ENCODE data around the gene SMAD7. TPM values are rescaled to one million over a fixed set of nuclear protein-coding genes. Genes with fewer than 3 reads are reported as not detected.

The SMAD7 gene
- total RNA-seq, 2 experiments from 2014 or later: 9.0 to 9.4 TPM

DNA sequence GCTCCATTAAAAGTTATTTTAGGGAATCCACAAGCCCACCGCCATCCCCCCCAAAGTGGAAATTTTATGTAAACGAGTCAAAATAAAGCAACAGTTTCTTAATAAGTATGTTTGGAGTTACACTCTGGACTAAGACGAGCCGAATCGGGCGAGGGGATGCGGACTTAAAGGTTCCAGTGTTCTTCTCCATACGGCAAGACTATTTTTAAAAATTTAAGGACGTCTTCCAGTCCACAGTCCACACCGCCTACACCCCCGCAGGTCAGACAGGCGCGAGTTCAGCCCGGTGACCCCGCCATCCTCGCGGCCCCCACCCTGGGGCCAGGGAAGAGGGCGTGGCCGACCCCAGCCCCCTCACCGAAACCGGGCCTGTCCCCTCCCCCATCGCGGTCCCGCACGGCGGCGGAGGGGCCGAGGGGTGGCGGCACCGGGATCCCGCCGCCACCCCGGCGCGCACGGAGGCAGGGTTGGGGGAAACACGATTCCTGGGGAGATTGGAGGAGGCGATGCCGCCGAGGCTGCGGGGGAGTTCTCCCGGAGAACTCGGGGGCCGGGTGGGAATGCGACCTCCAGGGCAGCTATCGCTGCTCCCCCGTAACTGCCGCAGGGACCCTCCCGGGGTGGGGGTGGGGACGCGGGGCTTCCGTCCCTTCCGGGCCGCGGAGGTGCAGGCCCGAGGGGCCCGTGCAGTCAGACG, 24.5 kb upstream of the SMAD7 start:
- no peak for DNase-seq
- Mint-ChIP-seq H3K4me1 (peaks cover 8% of the 10 kb centered on the region), H3K4me3 (peak overlapping the region; percentile 66), H3K36me3 (no peaks in the 10 kb centered on the region), H3K9me3 (no peaks in the 10 kb centered on the region), H3K27ac (no peak overlapping the region), H3K27me3 (peaks cover 41% of the 10 kb centered on the region)

DNA sequence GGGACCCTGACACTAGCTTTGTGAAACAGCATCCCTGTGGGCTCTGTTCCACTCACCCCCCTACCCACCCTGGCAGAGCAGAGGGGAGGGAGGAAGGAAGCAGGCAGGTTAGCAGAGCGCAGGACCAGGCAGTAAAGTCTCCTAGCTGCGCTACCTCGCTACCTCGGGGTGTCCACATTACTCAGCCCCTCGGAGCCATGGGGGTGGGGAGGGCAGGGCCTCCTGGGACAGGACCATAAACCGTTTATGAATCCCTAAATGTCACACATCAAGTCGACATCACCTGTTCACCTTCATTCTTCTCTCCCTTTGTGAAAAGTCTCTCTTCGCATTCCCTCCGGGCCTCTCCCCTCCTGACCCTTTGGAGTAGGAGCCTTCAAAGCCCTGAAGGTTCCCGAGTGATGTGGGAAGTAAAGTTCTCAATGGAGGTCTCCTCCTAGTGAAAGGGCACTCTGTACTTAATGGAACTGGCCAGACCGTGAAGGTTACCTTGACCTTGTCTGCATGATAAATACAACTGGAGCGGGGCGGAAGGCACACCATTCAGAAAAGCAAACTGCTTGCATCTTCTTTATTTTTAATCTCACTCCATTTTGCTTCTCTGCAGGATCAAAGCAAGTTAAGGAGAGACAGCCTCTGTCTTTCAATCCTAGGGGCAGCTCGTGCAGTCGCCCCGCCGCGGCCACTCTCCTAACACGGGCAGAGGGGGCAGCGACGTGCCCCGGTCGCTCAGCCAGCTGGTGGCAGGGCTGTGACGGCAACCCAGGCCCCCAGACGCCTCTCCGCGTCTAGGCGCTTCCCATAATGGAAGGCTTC, 23.7 kb upstream of the SMAD7 start:
- peaks cover 41% of the 10 kb centered on the region for H3K27me3 Mint-ChIP-seq
- H3K27ac Mint-ChIP-seq: no peak overlapping the region
- H3K4me1 Mint-ChIP-seq: peaks cover 8% of the 10 kb centered on the region
- no peak for DNase-seq
- peak overlapping the region; percentile 66 for H3K4me3 Mint-ChIP-seq
- no peaks in the 10 kb centered on the region for H3K36me3 Mint-ChIP-seq
- H3K9me3 Mint-ChIP-seq: no peaks in the 10 kb centered on the region

DNA sequence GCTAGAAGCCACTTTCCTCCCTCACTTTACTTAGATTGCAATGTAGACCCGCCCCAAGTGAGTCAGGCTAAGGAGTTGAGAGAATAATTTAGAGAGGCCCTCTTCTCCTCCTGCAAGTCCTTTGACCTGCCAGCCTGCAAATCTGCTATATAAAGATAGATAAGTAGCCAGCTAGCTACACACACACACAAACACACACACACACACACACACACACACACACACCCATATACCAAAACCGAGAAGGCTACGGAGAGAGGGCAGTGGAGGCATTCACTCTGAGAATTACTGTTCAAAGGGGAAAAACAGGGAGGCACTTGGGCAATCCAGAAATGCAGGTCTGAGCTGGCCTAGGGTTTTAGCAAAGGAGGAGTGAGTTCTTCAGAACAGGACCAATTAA, 23.0 kb upstream of the SMAD7 start:
- no peak overlapping the region for H3K27ac Mint-ChIP-seq
- peaks cover 37% of the 10 kb centered on the region for H3K27me3 Mint-ChIP-seq
- H3K4me1 Mint-ChIP-seq: peaks cover 6% of the 10 kb centered on the region
- H3K4me3 Mint-ChIP-seq: no peak overlapping the region
- H3K9me3 Mint-ChIP-seq: no peaks in the 10 kb centered on the region
- DNase-seq: no peak
- H3K36me3 Mint-ChIP-seq: no peaks in the 10 kb centered on the region

DNA sequence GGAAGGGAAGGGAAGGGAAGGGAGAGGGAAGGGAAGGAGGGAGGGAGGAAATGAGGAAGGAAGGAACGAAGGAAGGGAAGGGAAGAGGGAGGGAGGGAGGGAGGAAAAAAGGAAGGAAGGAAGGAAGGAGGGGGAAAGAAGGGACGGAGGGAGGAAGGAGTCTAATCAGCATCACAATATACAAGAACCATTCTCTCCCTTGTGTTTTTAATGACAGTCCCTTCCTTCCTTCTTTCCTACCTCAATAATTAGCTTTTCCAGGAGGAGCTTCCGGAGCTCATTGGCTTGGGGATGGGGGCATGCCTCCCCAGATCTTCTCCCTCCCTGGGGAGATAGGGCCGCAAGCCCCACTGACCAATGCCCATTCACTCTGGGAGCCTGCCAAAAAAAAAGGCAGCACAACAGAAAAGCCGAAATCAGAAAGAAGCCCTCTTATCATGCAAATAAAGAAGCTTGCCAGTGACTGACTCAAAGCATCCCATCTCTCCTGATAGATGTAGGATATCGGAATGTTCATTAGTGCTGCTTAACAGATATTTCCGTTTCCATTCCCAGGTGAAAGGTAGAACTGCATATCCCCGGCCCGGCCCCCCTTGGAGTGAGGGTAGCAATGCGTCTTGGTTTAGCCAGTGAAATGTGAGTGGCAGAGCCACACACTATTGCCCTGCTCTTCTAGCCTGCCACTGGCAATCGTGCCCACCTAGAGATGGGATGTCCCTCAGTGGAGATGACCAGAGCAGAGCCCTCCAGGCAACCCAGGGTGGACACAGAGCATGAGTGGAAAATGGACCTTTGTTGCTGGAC, 17.8 kb upstream of the SMAD7 start:
- Mint-ChIP-seq H3K27ac (no peak overlapping the region), H3K4me1 (no peaks in the 10 kb centered on the region)

DNA sequence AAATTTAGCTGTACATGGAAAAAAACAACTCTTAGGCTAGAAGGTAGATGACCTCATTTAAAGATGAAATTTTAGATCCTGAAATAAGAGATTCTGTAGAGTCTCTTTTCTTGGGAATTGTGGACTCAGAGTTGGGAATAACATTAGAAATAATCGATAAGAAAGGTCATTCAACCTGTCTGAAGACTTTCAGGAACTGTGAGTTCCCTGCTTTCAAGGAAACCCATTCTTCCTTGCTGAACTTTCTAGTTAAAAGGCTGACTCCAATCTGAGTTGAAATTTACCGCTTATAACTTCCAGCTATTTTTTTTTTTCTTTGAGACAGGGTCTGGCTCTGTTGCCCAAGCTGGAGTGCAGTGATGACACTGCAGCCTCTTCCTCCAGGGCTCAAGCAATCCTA, 16.8 kb upstream of the SMAD7 start:
- peaks cover 3% of the 10 kb centered on the region for H3K27me3 Mint-ChIP-seq
- no peaks in the 10 kb centered on the region for H3K9me3 Mint-ChIP-seq
- no peaks in the 10 kb centered on the region for H3K36me3 Mint-ChIP-seq
- H3K4me1 Mint-ChIP-seq: peaks cover 6% of the 10 kb centered on the region
- no peak overlapping the region for H3K4me3 Mint-ChIP-seq
- no peak for DNase-seq
- H3K27ac Mint-ChIP-seq: no peak overlapping the region

More for the DNA sequence above, 17.8 kb upstream of the SMAD7 start:
- Mint-ChIP-seq H3K9me3 (no peaks in the 10 kb centered on the region), H3K27me3 (peaks cover 8% of the 10 kb centered on the region), H3K36me3 (no peaks in the 10 kb centered on the region), H3K4me3 (no peak overlapping the region)
- no peak for DNase-seq

DNA sequence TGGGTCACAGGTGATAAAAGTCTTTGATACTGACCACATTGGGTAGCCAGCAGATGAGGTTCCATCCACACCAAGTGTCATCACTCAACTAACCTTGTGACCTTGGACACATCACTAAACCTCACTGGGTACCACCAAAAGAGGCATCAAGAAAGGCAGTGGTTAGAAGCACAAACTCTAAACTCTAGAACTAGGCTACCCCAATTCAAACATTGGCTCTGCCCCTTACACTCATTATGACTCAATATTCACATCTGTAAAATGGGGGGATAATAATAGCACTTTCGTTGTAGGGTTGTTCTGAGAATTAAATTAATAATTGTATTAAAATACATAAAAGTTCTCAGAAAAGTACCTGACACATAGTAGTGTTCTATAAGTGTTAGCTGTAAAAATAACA, 15.8 kb upstream of the SMAD7 start:
- Mint-ChIP-seq H3K4me3 (no peak overlapping the region), H3K27me3 (no peaks in the 10 kb centered on the region), H3K36me3 (no peaks in the 10 kb centered on the region), H3K27ac (no peak overlapping the region), H3K4me1 (peaks cover 6% of the 10 kb centered on the region), H3K9me3 (no peaks in the 10 kb centered on the region)
- no peak for DNase-seq

DNA sequence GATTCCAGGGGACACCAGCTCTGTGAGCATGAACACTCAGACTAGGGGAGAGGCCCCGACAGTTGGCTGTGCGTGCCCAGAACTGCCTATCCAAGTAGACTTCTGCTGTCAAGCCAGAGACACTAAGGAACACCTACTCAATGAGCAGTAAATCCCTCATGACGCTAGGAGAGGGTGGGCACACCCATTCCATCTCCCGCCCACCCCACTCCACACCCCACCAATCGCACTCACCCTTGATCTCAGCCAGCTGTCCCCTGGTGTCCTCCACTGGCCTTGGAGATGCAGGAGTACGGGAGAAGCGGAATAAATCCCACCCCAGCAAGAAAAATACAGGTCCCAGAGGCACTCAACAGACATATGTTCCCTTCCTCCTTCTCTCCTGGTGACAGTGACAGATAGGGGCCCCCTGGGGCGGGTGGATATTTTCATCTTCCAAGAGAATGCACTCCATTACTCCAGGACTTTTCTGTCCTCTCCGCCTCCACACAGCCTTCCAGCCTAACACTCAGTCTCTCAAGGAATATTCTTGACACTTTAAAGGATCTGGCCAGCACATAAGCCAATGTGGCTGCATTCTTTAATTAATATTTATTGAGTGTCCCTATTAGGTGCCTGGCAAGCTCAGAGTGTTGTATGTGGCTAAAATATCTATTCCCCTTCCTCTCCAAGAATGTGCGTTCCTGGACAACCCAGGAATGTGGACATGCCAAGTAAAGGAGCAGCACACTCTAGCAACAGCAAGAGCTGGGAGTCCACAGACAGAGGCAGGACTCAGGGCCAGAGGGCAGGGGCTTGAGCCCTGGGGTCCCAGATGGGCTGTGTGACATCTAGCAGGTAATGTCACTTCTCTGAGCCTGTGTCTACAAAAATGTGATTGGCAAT, 13.1 kb upstream of the SMAD7 start:
- Mint-ChIP-seq H3K27me3 (no peaks in the 10 kb centered on the region), H3K9me3 (no peaks in the 10 kb centered on the region), H3K27ac (no peak overlapping the region), H3K36me3 (no peaks in the 10 kb centered on the region), H3K4me1 (peaks cover 8% of the 10 kb centered on the region), H3K4me3 (no peak overlapping the region)
- no peak for DNase-seq

DNA sequence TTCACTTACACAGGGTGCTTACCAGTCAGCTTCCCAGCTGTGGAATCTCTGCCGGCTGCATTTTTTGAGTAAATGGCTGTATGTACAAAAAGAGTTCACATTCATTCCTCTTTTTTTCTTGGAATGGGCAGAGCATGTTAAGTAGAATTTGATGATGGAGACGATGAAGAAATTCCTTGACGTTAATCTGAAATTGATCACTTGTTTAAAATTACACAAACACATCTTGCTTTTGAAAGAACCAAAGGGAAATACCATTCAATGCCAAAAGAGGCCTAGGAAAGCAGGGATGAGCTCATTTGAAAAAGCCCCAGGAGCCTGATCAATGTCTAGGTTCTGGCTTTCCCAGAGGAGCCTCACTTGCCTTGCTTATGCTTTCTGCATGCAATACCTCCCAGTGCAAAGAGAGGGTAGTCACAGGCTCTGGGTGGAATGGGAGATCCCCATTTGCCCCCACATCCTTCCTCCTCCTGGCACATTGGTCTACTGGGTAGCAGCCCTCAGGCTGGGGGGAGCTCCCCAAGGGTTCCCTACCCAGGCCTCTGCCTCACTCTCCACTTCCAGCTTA, 12.3 kb upstream of the SMAD7 start:
- no peak for DNase-seq
- Mint-ChIP-seq H3K4me3 (no peak overlapping the region), H3K4me1 (peaks cover 8% of the 10 kb centered on the region), H3K27ac (no peak overlapping the region), H3K9me3 (no peaks in the 10 kb centered on the region), H3K36me3 (no peaks in the 10 kb centered on the region), H3K27me3 (no peaks in the 10 kb centered on the region)

DNA sequence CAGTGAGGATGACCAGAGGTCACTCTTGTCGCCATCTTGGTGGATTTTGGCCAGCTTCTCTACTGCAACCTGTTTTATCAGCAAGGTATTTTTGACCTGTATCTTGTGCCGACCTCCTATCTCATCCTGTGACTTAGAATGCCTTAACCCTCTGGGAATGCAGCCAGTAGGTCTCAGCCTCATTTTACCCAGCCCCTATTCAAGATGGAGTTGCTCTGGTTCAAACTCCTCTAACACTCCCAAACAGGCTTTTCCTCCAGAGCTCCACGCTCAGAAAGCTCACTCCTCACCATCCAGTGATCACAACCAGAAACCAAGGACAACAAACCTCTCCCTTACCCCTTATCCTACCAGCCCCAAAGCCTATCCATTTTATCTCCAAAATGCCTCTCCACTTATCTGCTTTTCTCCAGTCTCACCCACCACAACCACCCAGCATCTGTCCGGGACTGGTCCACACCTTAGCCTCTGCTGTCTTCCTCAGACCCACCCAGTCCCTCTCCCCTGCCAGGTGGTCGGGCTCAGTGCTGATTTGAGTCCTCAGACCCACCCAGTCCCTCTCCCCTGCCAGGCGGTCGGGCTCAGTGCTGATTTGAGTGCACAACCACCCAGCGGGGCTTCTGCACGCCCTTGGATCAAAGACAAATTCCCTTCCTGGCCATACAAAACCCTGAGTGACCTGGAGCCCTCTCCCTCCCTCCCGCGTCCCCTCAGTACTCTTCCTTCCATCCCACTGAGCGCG, 11.7 kb upstream of the SMAD7 start:
- H3K4me3 Mint-ChIP-seq: no peak overlapping the region
- DNase-seq: no peak
- H3K27me3 Mint-ChIP-seq: no peaks in the 10 kb centered on the region
- no peaks in the 10 kb centered on the region for H3K36me3 Mint-ChIP-seq
- no peak overlapping the region for H3K27ac Mint-ChIP-seq
- H3K9me3 Mint-ChIP-seq: no peaks in the 10 kb centered on the region
- H3K4me1 Mint-ChIP-seq: peaks cover 8% of the 10 kb centered on the region

DNA sequence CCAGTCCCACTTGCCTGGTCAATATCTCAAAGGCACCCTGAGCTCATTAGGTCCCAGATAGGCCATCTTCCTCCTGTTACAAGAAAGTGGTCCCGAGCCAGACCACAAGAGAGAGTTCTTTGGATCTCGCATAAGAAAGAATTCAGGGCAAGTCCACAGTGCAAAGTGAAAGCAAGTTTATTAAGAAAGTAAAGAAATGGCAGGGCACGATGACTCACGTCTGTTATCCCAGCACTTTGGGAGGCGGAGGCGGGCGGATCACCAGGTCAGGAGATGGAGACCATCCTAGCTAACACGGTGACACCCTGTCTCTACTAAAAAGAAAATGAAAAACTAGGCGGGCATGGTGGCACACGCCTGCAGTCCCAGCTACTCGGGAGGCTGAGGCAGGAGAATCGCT, 10.8 kb upstream of the SMAD7 start:
- H3K36me3 Mint-ChIP-seq: no peaks in the 10 kb centered on the region
- H3K27me3 Mint-ChIP-seq: no peaks in the 10 kb centered on the region
- H3K4me1 Mint-ChIP-seq: peaks cover 8% of the 10 kb centered on the region

DNA sequence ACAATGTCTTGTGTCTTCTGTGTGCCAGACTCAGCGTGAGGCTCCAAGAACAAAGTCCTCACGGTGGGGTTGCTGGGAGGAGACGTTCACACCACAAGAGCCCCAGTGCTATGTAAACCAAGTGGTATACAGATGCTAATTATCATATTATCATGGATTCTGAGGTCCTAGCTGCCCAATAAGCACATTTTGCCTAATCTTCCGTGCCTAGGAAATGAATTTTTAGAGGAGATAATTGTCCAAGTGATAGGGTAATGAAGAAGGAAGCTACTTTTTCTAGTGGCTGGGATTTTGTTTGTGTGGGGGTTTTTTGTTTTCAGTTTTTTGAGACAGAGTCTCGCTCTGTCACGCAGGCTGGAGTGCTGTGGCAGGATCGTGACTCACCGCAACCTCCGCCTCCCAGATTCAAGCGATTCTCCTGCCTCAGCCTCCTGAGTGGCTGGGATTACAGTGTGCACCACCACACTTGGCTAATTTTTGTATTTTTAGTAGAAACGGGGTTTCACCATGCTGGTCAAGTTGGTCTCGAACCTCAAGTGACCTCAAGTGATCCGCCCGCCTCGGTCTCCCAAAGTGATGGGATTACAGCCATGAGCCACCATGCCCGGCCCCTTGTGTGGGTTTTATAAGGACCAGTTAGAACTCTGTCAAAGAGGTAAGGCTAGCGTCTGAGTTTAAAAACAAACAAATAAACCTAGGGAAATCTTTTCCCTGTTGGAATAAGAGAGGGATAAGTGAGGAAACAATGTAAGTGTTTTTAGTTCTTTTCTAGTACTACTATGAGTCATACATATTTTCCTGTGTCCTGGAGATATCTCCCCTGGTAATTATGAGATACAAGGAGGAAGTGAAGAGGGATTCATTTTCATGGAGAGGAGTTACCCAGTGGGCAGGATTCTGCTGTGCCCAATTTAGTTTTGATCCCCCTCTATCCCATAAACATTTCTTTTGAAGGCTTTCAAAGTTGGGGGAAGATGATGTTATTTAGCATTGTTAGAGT, 9.5 kb upstream of the SMAD7 start:
- H3K27ac Mint-ChIP-seq: no peak overlapping the region
- H3K4me3 Mint-ChIP-seq: no peak overlapping the region
- H3K4me1 Mint-ChIP-seq: peaks cover 15% of the 10 kb centered on the region
- no peak for DNase-seq
- no peaks in the 10 kb centered on the region for H3K36me3 Mint-ChIP-seq
- H3K9me3 Mint-ChIP-seq: no peaks in the 10 kb centered on the region
- no peaks in the 10 kb centered on the region for H3K27me3 Mint-ChIP-seq

More for the DNA sequence above, 10.8 kb upstream of the SMAD7 start:
- DNase-seq: no peak
- H3K9me3 Mint-ChIP-seq: no peaks in the 10 kb centered on the region
- no peak overlapping the region for H3K4me3 Mint-ChIP-seq
- no peak overlapping the region for H3K27ac Mint-ChIP-seq

DNA sequence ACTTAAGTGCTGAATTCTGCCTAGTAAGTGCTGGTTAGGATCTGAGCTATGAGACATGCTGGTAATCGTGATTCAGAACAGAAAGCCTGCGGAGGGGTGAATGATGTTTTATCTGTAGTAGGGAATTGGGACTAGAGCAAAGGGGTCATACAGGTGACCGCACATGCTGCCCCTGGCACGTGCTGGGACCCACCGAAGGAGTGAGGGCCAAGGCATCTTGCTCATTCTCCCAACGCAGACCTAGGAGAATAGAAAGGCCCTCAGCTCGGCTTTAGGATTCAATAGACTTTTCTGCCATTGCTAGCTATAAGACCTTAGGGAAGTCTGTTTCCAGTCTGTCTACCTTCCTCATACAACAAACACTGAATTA, 8.8 kb upstream of the SMAD7 start:
- no peaks in the 10 kb centered on the region for H3K36me3 Mint-ChIP-seq
- no peak overlapping the region for H3K27ac Mint-ChIP-seq
- peaks cover 15% of the 10 kb centered on the region for H3K4me1 Mint-ChIP-seq
- H3K27me3 Mint-ChIP-seq: no peaks in the 10 kb centered on the region
- no peak for DNase-seq
- H3K4me3 Mint-ChIP-seq: no peak overlapping the region
- no peaks in the 10 kb centered on the region for H3K9me3 Mint-ChIP-seq

DNA sequence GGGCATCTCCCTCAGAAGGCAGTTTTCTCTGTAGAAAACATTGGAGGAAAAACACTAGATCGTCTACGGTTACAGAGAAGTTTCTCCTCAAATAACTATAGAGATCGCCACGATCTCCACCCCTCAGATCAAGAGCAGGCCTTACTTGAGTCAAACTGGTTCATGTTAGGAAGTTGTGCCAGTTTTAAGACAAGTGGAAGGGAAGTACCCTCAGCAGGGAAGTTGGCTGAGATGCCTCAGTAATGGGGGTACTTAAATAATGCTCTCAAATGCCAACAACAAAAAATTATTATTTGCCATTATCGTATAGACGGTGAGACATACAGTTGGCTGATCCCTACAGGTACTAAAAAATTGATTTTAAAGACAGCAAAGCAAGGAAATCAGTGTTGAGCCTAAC, 8.2 kb upstream of the SMAD7 start:
- peaks cover 15% of the 10 kb centered on the region for H3K4me1 Mint-ChIP-seq

More for the DNA sequence above, 8.2 kb upstream of the SMAD7 start:
- Mint-ChIP-seq H3K27me3 (no peaks in the 10 kb centered on the region), H3K27ac (no peak overlapping the region), H3K4me3 (no peak overlapping the region), H3K36me3 (no peaks in the 10 kb centered on the region), H3K9me3 (no peaks in the 10 kb centered on the region)
- no peak for DNase-seq
